GM19468 (cell line): Measurements from ENCODE around the gene EIF4E1B.

Experiments used
- ATAC-seq: cut with Tn5 transposase; IDR thresholded peaks from one replicate; pipeline ENCODE4 v1.9.1; 2021; ENCODE audit warnings: mild to moderate bottlenecking, moderate library complexity, moderate number of reproducible peaks; ENCODE audit not compliant: unreplicated experiment; ENCODE audit errors: extremely low read depth

The EIF4E1B gene

DNA sequence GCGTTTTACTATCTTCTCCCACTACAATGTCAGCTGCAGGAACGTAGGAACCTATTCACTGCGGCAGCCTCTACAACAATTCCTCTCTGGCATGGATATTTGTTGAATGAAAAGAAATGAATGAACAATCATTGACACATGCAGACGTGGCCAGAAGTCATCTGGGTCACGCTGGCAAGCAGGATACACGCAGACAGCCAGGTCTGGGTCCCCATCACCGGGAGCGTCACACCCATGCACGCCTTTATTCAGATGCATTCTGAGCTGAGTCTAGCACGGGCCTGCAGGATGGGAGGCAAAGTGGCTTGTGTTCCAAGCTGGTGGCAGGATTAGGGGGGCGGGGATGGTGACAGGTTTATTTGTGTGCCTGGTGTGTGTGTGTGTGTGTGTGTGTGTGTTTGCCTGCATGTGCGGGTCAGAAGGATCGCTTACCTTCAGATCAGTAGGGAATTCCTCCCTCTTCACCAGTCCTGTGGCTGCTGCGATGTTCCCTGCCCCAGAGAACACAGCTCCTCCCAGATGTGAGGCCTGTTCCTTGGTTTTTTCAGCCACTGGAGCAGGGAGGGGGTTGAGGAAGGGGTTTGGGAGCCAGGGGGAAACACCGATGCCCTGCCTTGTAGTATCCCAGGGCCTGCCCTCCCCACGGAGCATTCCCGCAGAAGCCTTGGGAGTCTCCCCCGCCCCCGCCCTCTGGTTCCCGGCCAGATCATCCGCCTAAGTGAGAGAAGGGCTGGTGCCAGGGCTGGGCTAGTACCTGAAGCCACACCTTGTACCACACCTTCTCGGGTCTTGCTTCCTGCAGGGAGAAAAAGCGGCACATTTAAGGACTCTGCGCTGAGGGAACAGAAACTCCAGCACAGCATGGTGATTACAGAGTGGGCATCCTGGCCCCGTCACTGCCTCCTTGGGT lies 4.3 kb upstream of the EIF4E1B start:
- ATAC-seq, result no peak

DNA sequence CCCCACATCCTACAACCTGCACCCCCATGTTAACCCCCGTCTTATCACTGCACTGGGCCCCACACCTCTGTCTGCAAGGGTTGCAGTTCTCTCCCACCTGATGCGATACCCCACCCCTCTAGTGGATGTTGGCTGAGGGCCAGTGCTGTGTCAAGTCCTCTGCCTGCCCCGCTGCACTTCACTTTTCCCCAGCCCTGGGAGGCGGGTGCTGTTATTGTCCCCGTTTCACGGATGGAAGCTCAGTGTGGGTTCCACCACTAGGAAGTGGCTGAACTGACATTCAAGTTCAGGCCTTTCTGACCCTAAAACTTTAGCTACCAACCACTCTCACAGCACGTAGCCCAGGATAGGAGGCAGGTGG lies 3.6 kb upstream of the EIF4E1B start:
- no peak for ATAC-seq

DNA sequence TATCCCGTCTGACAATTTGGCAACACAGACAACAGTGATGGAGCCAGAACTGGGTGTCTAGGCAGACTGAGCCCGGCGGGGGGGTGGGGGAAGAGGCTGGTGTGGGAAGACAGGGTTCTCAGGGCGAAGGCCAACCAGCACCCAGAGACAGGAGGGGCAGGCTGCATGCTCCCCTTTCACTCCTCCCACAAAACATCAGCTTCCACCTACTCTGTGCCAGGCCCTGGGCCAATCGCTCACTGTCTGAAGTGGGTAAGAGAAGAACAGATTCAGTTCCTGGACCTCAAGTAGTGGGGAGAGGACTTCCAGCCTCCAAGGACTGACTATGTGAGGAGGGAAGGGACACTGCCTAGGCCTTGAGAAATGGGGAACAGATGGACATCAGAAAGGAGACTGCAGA lies 2.9 kb upstream of the EIF4E1B start:
- ATAC-seq, result no peak

DNA sequence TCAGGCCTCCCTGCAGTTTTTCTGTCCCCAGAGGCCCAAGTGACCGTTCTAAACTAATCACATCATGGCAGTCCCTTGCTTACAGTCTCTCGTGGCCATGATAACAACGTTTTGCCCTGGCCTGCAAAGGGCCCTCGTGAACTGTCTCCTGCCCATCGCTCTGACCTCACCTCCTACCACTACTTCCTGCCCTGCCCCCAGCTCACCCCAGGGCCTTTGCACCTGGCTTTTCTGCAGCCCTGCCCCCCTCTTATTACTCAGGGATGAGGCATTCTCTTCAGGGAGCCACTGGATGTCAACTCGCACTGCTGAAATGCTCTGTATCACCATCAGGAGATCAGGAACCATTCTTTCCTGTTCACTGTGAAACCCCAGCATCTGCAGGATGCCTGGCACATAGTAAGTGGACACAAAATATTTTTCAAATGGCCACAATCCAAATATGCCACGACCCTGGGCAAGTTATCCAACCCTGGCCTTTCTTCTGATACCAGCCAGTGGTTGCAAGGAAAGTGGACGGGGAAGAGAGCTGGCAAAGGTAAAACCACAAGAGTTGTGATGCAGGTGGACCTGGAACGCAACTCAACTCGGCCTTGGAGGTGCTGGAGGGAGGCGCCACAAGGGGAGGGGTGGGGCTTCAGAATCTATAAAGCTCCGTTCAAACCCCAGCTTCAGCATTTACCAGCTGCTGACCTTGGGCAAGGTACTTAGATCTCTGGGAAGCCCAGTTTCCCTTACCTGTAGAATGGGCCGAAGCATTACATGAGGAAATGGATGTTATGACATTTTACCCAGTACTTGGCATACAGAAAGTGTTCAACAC lies 1.9 kb upstream of the EIF4E1B start:
- no peak for ATAC-seq

DNA sequence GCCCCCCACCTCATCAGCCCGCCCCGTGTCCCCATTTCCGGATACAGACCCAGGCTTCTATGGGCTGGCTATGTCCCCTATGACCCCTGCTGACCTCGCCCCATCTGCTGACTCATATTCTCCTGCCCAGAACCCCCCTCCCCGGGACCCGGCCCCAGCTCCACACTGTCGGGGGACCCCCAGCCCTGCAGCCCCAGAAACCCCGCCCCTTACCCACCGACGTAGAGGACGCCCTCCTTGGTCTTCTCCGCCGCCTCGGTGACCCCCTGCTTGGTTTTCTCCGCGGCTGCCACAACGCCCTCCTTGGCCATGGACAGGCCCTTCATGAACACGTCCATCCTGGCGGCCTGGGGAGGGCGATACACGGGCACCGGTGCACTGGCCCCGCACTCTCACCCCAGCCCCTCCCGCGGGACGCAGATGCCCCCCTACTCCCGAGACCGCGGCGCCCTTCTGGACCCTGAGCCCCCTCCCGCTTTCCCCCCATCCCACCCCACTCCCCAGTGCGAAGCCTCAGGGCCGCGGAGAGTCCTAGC lies 1.1 kb upstream of the EIF4E1B start:
- no peak for ATAC-seq

DNA sequence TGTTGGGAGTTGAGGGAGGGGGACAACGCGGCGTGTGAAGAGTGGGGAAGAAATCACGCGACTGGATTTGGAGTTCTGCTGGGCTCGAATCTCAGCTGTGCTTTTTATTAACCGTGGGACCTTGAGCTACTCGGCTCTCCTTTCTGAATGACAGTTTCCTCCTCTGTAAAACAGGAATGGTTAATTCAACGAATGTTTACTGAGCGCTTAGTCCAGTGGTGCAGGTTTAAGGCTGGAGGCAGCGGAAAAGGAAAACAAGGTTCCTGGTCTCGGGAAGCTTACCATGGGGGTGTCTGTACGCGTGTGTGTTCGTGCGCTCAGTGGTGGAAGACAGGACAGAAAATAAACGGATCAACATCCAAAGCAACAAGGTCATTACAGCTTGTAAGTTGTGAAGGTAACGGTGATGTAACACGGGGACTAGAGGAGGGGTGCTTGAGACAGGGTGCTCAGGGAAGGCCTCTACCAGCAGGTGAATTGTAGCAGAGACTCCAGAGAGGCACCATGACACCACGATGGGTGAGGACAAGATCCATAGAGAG lies 277 bp downstream of the EIF4E1B start:
- no peak for ATAC-seq

DNA sequence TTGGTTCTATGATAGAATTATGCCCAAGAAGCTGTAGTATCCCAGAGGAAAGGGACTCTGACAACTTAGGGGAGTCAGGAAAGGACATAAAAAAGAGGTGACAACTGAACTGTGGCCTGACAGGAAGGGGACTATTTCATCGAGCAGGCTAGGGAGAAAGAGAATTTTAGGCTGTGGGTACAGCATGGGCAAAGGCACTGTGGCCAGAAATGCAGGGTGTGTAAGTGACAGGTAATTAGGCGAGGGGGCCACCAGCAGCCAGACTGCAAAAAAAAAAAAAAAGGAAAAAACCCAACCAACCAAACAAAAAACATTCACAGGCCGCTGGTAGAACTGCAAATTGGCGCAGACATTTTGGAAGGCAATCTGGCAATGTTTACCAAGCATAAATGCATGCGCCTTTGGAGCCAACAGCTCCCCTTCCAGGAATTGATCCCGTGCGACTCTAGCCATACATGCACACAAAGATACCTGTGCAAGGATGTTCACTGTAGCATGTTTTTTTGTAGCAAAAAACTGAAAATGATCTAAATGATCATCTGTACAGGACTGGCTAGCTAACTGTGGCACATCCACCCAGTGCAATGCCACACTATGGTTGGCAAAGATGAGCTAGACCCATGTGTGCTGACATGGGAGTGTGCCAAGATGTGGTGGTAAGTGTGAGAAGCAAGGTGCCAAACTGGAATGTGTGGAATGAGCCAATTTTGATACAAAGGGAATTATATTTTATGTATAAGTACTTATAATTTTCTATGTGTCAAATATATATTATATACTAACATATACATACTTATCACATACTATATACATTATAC lies 1.1 kb downstream of the EIF4E1B start:
- ATAC-seq, result no peak

DNA sequence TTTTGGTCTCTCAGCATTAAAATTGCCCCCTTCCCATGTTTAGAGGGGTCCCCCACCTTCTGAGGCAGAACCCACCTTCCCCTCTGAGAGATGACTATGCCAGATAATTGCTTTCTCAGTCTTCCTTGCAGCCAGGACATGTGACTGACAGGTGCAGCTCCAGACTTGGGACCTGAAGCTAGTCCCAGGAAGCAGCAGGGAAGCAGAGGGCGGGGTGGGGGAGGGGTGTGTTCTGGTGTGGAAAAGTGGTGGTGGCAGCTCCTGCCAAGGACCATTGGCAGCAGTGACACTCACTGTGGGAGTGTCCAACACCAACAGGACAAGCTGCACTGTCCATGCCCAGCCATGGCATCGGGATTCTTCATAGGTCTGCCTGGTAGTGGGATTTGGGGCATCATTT lies 2.3 kb downstream of the EIF4E1B start:
- ATAC-seq, result no peak

DNA sequence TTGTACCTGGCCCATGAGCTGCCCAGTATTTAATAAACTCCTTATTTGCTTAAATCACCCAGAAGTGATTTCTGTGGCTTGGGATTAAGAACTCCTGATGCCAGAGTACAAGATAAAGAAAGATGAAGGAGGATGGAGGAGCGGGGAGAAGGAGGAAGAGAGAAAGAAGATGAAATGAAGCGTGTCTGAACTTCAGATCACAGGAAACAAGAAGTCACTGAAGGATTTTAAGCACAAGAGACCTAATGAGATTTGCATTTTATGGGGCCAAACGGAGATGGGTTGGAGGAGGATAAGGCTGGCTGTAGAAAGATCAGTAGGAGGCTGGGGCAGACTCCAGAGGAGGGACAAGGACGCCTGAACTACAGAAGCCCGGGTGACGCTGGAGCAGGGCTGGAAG lies 3.1 kb downstream of the EIF4E1B start:
- ATAC-seq, result no peak

DNA sequence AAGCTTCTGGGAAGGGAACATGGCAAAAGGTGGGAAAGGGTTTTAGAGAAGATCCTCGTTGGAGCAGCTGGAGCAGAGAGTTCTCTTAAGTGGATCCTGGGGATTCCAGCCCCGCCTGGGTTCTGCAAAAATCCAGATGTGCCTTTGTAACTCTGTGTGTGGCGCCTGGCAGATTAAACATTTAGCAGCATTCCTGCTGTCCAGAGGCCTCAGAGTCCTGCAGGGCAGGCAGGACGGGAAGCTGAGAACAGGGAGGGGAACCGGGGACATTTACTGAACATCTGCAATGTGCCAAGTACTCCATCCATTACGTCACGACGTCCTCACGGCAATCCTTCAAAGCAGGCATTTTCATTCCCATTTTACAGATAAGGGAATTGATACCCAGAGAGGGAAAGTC lies 6.0 kb downstream of the EIF4E1B start:
- ATAC-seq, result no peak

DNA sequence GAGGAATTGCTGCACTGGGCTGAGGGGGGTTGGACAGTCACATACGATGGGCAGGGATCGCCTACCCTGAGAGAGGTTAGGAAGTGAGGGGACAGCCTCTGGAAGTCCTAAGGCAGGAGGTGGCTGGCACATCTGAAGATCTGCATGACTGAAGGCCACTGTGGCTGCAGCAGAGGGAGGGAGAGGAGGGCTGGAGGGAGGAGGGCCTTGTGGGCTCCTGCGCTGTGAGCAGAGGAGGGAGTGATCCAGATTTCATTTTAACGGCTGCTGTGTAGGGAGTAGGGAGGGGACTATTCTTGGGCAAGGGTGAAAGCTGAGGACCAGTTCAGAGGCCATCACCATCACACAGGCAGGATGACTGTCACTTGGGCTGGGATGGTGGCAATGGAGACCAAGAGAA lies 7.1 kb downstream of the EIF4E1B start:
- ATAC-seq, result no peak

DNA sequence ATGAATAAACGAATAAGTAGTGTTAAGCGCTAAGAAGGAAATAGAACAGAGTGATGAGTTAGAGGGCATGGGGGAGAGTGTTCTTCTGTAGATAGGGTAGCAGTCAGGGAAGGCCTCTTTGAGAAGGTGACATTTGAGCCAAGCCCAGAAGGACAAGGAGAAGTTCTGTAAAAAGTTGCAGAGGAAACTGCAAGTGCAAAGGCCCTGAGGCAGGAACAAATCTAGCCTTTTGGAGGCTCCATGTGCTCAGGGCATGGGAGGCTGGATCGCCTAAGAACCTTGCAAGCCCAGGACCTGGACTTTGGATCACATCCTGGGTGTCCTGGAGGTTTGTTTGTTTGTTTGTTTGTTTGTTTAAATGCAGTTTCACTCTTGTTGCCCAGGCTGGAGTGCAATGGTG lies 8.0 kb downstream of the EIF4E1B start:
- no peak for ATAC-seq

DNA sequence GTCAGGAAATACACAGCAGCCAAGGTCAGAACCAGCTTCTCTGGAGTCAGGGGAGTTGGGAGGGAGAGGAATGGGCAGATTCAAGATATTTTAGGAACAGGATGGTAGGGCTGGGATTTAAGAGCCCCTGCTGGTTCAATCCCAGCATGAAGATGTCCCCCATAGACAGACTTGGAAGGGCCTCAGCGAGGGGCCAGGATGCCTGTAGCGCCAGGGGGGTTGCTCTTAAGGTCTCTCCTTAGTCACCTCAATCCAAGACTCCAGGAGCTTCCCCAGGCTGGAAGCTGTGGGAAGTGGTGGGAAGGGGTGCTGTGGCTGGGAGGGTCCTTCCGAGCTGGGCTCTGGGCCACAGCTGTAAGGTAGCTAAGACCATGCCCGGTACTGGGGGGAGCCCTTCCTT lies 8.7 kb downstream of the EIF4E1B start:
- no peak for ATAC-seq

DNA sequence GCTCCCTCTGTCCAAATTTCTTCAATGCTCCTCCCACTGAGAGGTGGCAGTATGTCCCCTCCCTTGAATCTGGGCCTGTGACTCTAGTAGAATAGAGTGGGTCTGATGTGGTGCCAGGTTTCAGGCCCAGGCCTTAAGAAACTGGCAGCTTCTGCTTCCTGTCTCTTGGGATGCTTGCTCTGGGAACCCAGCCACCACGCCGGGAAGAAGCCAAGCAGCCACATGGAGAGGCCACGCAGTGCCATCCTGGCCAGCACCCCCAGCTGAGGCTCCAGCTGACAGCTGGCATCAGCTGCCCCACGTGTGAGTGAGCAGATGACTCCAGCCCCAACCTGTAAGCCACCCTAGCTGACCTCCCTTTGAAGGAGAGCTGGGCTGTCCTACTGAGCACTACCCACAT lies 9.5 kb downstream of the EIF4E1B start:
- no peak for ATAC-seq

DNA sequence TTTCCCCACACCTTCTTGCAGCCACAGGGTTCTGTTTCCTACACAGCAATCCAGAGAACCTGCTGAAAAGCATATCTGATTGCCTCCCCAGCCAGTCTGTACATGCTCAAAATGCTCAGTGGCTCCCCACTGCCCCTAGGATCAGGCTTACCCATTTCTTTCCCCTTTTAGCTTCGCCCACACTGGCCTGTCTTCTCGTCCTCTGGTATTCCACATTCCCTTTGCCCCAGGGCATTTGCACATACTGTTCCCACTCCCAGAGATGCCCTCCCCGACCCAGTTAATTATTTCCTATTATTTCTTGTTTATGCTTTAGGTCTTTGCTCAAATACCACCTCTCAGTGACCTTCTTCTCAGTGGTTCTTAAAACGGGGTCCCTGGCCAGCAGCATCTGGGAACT lies 10.1 kb downstream of the EIF4E1B start:
- ATAC-seq, result no peak

DNA sequence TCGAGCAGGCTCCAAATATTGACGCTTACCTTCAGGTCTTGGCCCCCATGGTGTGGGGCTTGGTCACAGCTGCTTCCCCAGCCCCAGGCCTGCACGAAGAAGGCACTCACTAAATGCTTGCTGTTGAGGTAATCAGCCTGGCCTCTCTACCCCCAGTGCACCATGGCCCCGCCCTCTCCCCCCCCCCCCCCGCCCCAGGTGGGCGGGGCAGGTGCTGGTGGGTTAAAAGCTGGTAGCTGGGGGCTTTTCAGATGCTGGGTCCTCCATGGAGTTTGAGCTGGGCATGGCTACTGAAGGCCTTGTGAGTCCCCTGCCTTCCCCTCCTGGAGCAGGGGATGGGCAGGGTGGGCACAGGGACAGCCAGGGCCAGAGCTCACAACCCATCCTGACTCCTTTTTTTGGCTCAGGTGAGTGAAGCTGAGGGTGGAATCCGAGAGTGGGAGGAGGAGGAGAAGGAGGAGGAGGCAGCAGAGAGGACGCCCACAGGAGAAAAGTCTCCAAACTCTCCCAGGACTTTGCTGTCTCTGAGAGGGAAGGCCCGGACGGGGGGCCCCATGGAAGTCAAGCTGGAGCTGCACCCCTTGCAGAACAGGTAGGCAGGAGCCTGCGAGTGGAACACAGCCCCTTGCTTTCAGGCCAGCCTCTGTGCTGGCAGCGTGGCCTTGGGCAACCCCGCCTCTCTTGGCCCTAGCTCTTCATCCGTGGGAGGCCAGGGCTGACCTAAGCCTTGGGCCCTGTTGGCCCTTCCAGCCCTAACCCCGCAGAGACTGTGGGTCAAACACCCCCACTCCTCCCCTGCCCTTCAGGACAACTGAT lies 12.4 kb downstream of the EIF4E1B start:
- no peak for ATAC-seq

DNA sequence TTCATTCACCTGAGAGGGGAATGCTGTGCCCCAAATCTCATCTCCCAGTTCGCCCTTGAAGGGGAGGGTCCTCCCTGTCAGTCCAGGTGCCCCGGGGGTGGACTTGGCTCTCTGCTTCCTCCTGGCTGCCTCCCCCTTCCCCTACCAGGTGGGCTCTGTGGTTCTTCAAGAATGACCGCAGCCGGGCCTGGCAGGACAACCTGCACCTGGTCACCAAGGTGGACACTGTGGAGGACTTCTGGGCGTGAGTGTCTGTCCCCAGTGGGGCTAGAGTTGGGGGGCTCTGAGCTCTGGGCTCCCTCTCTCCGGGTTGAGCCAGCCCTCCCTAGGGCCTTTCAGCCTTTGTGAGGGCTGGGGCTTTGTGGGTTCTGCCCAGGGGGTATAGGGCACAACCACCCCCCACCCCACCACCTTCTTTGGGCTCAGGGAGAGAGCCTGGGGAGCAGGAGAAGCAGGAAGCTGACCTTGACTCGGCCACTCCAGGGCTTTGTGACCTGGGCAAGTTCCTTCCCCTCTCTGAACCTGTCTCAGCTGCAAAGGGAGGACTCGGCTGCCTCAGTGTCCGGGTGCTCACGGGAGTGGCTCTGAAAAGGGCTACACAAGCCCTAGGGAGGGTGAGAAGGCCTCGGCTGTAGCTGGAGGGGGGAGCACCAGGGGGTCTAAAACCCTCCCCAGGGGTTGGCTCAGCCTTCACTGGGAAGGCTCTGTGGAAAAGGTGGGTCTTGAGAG lies 13.2 kb downstream of the EIF4E1B start:
- no peak for ATAC-seq

DNA sequence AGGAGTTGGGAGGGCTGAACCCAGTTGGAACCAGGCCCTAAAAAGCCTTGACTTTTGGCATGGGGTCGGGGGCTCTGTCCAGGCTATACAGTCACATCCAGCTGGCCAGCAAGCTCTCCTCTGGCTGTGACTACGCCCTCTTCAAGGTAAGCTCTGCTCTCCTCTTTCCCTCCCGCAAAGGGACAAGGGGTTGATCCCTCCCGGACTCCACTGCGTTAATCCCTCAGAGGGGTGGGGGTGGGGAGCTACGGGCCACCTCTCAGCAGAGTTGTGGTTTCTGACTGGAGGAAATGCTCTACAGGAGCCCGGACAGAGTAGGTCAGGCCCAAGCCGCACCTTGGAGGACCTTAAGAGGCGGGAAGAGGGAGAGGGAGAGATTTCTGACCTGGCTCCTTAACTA lies 13.8 kb downstream of the EIF4E1B start:
- ATAC-seq, result no peak
